Measurements from ENCODE around the gene DYNC1LI2.
"Not testable (repeated sequence)": the region's sequence is repeated elsewhere in the genome, so short reads cannot be mapped to it uniquely, and the experiment has no call there.

DYNC1LI2 gene

DNA sequence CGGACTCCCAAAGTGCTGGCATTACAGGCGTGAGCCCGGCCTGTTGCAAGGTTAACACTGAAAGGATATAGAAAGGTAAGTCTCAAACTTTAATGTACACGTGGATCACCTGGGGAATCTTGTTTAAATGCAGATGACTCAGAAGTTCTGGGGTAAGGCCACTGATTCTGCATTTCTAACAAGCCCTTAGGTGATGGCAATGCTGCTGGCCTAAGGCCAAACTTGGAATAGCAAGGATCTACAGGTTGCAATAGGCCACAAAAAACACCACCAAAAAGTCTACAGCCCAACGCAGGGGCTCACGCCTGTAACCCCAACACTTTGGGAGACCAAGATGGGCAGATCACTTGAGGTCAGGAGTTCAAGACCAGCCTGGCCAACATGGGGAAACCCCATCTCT is 59.1 kb downstream of the DYNC1LI2 start:
- no peak for DNase-seq (ENCODE audit: insufficient read length, low spot score)
- TF ChIP-seq, protein P1, sequence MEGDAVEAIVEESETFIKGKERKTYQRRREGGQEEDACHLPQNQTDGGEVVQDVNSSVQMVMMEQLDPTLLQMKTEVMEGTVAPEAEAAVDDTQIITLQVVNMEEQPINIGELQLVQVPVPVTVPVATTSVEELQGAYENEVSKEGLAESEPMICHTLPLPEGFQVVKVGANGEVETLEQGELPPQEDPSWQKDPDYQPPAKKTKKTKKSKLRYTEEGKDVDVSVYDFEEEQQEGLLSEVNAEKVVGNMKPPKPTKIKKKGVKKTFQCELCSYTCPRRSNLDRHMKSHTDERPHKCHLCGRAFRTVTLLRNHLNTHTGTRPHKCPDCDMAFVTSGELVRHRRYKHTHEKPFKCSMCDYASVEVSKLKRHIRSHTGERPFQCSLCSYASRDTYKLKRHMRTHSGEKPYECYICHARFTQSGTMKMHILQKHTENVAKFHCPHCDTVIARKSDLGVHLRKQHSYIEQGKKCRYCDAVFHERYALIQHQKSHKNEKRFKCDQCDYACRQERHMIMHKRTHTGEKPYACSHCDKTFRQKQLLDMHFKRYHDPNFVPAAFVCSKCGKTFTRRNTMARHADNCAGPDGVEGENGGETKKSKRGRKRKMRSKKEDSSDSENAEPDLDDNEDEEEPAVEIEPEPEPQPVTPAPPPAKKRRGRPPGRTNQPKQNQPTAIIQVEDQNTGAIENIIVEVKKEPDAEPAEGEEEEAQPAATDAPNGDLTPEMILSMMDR (IDR thresholded peaks at IDR 0.05; ENCODE audit: insufficient read depth, missing control alignments) = no peak
- FAIRE-seq = no peak

DNA sequence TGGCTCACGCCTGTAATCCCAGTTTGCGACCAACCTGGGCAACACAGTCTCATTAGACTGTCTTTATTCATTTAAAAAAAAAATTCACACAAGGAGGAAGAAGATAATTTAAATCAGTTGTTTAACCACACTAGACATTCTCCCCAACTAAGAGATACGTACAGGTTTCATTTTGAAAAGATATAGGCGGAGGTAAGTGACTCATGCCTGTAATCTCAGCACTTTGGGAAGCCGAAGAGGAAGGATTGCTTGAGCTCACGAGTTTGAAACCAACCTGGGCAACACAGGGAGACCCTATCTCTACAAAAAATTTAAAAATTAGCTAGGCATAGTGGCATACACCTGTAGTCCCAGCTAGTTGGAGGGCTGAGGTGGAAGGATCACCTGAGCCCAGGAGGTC is 60.2 kb downstream of the DYNC1LI2 start:
- TF ChIP-seq, protein P1 (IDR thresholded peaks at IDR 0.05; ENCODE audit: insufficient read depth, missing control alignments) = no peak
- FAIRE-seq = no peak
- no peak for DNase-seq (ENCODE audit: insufficient read length, low spot score)

DNA sequence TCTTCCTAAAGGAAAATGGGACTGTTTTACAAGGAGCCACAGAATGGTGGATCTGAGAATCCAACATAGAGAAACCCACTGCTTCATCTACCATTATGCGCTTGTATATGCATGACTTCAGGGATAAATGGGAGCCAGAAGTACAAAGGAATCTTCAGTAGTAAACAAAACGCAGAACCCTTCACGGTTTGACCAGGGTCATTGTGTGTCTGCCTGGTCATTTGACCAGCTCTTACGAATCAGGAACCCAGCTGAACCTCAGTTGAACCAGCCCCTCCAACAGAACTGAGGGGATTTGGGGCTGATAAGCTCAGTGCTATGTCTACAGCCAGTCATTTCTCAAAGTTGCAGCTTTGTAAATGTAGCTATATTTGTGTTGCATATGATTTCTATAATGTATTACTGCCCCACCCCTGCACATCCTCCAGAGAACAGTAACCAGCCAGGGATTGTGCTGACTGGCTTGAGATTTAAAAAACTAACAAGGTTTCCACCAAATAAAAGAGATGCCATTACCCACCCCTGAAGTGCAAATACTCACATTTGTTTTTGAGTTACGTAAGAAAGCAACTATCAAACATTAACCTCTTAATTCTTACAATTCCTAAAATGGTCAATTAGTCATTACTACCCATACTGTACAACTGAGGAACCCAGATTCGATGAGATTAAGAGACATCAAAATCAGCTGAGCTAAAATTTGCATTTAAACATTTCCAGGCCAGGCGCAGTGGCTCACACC is 61.1 kb downstream of the DYNC1LI2 start:
- DNase-seq (ENCODE audit: insufficient read length, low spot score) = no peak
- TF ChIP-seq, protein P1 (IDR thresholded peaks at IDR 0.05; ENCODE audit: insufficient read depth, missing control alignments) = no peak
- no peak for FAIRE-seq

DNA sequence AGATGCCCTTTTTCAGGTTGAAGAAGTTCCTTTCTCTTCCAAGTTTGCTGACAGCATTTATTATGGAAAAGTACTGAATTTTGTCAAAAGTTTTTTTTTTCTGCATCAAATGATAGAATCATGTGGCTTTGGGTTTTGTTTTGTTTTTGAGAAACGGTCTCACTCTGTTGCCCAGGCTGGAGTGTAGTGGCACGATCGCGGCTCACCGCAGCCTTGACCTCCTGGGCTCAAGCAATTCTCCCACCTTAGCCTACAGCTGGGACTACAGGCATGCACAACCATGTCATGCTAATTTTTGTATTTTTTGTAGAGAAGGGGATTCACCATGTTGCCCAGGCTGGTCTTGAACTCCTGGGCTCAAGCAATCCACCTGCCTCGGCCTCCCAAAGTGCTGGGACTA is 62.1 kb downstream of the DYNC1LI2 start:
- FAIRE-seq = no peak
- TF ChIP-seq, protein P1 (IDR thresholded peaks at IDR 0.05; ENCODE audit: insufficient read depth, missing control alignments) = no peak
- DNase-seq (ENCODE audit: insufficient read length, low spot score) = no peak

DNA sequence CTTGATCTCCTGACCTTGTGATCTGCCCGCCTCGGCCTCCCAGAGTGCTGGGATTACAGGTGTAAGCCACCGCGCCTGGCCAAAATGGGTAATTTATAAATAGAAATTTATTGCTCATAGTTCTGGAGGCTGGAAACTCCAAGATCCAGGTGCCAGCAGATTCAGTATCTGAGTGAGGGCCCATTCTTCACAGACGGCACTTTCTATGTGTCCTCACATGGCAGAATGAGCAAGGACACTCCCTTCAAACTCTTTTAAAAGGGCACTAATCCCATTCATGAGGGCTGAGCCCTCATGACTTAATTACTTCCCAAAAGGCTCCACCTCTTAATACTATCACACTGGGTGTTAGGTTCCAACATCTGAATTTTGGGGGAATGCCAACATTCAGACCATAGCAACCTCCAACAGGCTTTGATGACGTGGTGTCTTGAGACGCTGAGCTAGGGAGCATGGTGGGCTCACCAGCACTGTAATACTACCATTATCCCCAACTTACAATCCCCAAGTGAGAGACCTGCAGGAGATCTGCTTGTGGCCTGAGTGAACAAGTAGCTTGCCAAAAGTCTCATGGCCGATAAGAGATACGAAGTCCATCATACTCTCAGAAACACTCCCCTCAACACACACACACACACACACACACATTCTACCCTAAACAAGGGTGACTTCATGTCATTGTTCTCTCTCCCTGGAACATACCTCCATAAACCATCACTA is 63.3 kb downstream of the DYNC1LI2 start:
- no peak for FAIRE-seq
- TF ChIP-seq, protein P1 (IDR thresholded peaks at IDR 0.05; ENCODE audit: insufficient read depth, missing control alignments) = no peak
- DNase-seq (ENCODE audit: insufficient read length, low spot score) = no peak

DNA sequence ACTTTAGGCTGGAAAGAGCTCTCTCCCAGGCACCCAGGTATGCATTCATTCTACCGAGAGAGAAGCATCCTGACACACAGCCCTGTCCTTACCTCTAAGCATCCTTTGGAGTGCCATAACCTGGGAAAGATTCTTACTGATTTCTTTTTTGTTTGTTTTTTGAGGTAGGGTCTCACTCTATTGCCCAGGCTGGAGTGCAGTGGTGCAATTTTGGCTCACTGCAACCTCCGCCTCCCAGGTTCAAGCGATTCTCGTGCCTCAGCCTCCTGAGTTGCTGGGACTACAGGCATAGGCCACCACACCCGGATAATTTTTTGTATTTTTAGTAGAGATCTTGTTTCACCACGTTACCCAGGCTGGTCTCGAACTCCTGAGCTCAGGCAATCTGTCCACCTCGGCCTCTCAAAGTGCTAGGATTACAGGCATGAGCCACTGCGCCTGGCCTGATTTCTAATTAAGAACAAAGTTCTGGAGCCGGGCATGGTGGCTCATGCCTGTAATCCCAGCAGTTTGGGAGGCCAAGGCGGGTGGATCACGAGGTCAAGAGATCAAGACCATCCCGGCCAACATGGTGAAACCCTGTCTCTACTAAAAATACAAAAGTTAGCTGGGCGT is 65.8 kb downstream of the DYNC1LI2 start:
- DNase-seq (ENCODE audit: insufficient read length, low spot score); FAIRE-seq: not testable (repeated sequence)

DNA sequence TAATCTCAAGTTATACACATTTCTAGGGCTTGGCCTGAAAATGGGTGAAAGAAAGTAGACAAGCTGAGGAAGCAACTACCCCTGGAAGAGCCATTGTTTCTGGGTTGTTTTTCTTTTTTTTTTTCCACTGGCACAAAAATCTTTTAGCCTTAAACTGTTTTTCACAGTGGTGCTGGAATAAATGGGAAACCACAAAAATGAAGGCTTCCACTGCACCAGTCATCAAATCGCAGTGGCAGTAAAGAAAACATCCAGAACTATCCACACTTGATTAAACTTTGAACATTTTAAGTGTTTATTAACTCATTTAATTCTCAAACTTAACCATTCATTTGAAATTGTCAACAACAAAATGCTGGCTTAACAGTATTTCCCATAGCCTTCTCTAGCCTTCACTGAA is 69.1 kb downstream of the DYNC1LI2 start:
- DNase-seq (ENCODE audit: insufficient read length, low spot score) = no peak
- TF ChIP-seq, protein P1 (IDR thresholded peaks at IDR 0.05; ENCODE audit: insufficient read depth, missing control alignments) = no peak
- FAIRE-seq = no peak
